Measurements from ENCODE around the gene GNAI2. TPM values are rescaled to one million over a fixed set of nuclear protein-coding genes. Genes with fewer than 3 reads are reported as not detected.
A peak's percentile ranks its signal among the peaks of the same experiment; 100 is the strongest.

GNAI2 gene
- total RNA-seq, 1 donor from 2014 or later, result 281 TPM

- Mint-ChIP-seq H3K36me3 (ENCODE audit: low read depth) (peaks cover 21% of the 10 kb centered on the region), H3K27ac (peak overlapping the region; percentile 94), H3K4me1 (peaks cover 85% of the 10 kb centered on the region), H3K4me3 (peak overlapping the region; percentile 75), H3K9me3 (no peaks in the 10 kb centered on the region), H3K27me3 (no peaks in the 10 kb centered on the region)
- intact Hi-C loops (cut with micrococcal nuclease), result no loop called here
- CTCF ChIA-PET, result interaction anchor here (10.5 kb wide), 1 partner anchor 17 kb away, joined by 76 read pairs; no protein-coding TSS in a partner anchor
- TF ChIP-seq CTCF (IDR thresholded peaks at IDR 0.05), result no peak
- ATAC-seq (ENCODE audit: low read depth), result no peak
- POLR2A ChIA-PET, result interaction anchor here (0.6 to 4.6 kb wide), 2 partner anchors 17 to 71 kb away, joined by 3 to 49 read pairs; no protein-coding TSS in a partner anchor
- DNase-seq, result no peak
Observed at GRCh38 chr3:50245251-50245745, 9.3 kb downstream of the GNAI2 start.

GRCh38 chr3:50245831-50246516, 10.0 kb downstream of the GNAI2 start:
- H3K9me3 Mint-ChIP-seq, result no peaks in the 10 kb centered on the region
- CTCF ChIA-PET, result interaction anchor here (0.5 to 5.2 kb wide), 12 partner anchors 10 to 458 kb away, joined by 3 to 104 read pairs (median 4); partner anchors contain the start of gene GNAI2
- peaks cover 88% of the 10 kb centered on the region for H3K4me1 Mint-ChIP-seq
- H3K27ac Mint-ChIP-seq, result peak overlapping the region; percentile 94
- TF ChIP-seq CTCF (IDR thresholded peaks at IDR 0.05), result peak; percentile 79
- peak overlapping the region; percentile 75 for H3K4me3 Mint-ChIP-seq
- POLR2A ChIA-PET, result interaction anchor here (1.0 to 4.6 kb wide), 5 partner anchors 10 to 51 kb away, joined by 3 to 49 read pairs (median 7); partner anchors contain the start of gene GNAI2
- ATAC-seq (ENCODE audit: low read depth), result peak; percentile 72
- intact Hi-C loops (cut with micrococcal nuclease), result loop anchor here (1.0 kb wide), 5 partner anchors 8 to 52 kb away; no protein-coding TSS in a partner anchor
- DNase-seq, result peak; percentile 95
- H3K27me3 Mint-ChIP-seq, result no peaks in the 10 kb centered on the region
- peaks cover 25% of the 10 kb centered on the region for H3K36me3 Mint-ChIP-seq (ENCODE audit: low read depth)

GRCh38 chr3:50246517-50246954, 10.5 kb downstream of the GNAI2 start:
- Mint-ChIP-seq H3K4me1 (peaks cover 88% of the 10 kb centered on the region), H3K27ac (peak overlapping the region; percentile 94), H3K27me3 (no peaks in the 10 kb centered on the region), H3K9me3 (no peaks in the 10 kb centered on the region), H3K36me3 (ENCODE audit: low read depth) (peaks cover 26% of the 10 kb centered on the region), H3K4me3 (peak overlapping the region; percentile 75)
- POLR2A ChIA-PET, result interaction anchor here (0.6 to 4.6 kb wide), 7 partner anchors 10 to 52 kb away, joined by 3 to 49 read pairs (median 4); partner anchors contain the start of gene GNAI2
- TF ChIP-seq CTCF (IDR thresholded peaks at IDR 0.05), result no peak
- DNase-seq (no peak), ATAC-seq (ENCODE audit: low read depth) (peak; percentile 35)
- CTCF ChIA-PET, result interaction anchor here (0.5 to 5.2 kb wide), 13 partner anchors 9 to 458 kb away, joined by 3 to 104 read pairs (median 4); partner anchors contain the start of gene GNAI2
- intact Hi-C loops (cut with micrococcal nuclease), result loop anchor here (1.0 kb wide), 5 partner anchors 8 to 52 kb away; no protein-coding TSS in a partner anchor

GRCh38 chr3:50248387-50248786, 12.4 kb downstream of the GNAI2 start:
- Mint-ChIP-seq H3K27me3 (no peaks in the 10 kb centered on the region), H3K4me1 (peaks cover 70% of the 10 kb centered on the region), H3K36me3 (ENCODE audit: low read depth) (peaks cover 39% of the 10 kb centered on the region), H3K4me3 (peak overlapping the region; percentile 26), H3K9me3 (no peaks in the 10 kb centered on the region), H3K27ac (peak overlapping the region; percentile 54)
- CTCF ChIA-PET, result interaction anchor here (0.8 to 5.2 kb wide), 4 partner anchors 8 to 54 kb away, joined by 3 to 104 read pairs (median 24); no protein-coding TSS in a partner anchor
- TF ChIP-seq CTCF (IDR thresholded peaks at IDR 0.05), result no peak
- intact Hi-C loops (cut with micrococcal nuclease), result no loop called here
- ATAC-seq (ENCODE audit: low read depth) (no peak), DNase-seq (no peak)
- POLR2A ChIA-PET, result interaction anchor here (0.6 to 4.6 kb wide), 3 partner anchors 12 to 20 kb away, joined by 3 to 49 read pairs (median 47); partner anchors contain the start of gene GNAI2
